PC-9 (cell line): ENCODE data around the gene WDR27.

Experiments used
- CTCF ChIP-seq: fragments of 200-600 bp; sonication (generic); conservative IDR thresholded peaks from 2 replicates; pipeline ENCODE4 v1.6.1; 2017; ENCODE audit warnings: mixed run types, antibody characterized with exemption, mild to moderate bottlenecking, moderate library complexity
- EZH2 ChIP-seq: fragments of 200-600 bp; sonication (generic); IDR thresholded peaks from 2 replicates; pipeline ENCODE4 v1.8.0; 2017; ENCODE audit warnings: antibody characterized with exemption, low read depth

GRCh38 chr6:169663468-169663867 lies 38.4 kb downstream of the WDR27 start:
- TF ChIP-seq EZH2 (no peak), CTCF (no peak)
